GM21390 (cell line): Measurements from ENCODE around the gene BCL6B.
"Not testable (repeated sequence)": the region's sequence is repeated elsewhere in the genome, so short reads cannot be mapped to it uniquely, and the experiment has no call there.

Experiments
- ATAC-seq: cut with Tn5 transposase; IDR thresholded peaks from one replicate; pipeline ENCODE4 v1.9.1; 2021; ENCODE audit not compliant: unreplicated experiment

Gene BCL6B, protein sequence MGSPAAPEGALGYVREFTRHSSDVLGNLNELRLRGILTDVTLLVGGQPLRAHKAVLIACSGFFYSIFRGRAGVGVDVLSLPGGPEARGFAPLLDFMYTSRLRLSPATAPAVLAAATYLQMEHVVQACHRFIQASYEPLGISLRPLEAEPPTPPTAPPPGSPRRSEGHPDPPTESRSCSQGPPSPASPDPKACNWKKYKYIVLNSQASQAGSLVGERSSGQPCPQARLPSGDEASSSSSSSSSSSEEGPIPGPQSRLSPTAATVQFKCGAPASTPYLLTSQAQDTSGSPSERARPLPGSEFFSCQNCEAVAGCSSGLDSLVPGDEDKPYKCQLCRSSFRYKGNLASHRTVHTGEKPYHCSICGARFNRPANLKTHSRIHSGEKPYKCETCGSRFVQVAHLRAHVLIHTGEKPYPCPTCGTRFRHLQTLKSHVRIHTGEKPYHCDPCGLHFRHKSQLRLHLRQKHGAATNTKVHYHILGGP

DNA sequence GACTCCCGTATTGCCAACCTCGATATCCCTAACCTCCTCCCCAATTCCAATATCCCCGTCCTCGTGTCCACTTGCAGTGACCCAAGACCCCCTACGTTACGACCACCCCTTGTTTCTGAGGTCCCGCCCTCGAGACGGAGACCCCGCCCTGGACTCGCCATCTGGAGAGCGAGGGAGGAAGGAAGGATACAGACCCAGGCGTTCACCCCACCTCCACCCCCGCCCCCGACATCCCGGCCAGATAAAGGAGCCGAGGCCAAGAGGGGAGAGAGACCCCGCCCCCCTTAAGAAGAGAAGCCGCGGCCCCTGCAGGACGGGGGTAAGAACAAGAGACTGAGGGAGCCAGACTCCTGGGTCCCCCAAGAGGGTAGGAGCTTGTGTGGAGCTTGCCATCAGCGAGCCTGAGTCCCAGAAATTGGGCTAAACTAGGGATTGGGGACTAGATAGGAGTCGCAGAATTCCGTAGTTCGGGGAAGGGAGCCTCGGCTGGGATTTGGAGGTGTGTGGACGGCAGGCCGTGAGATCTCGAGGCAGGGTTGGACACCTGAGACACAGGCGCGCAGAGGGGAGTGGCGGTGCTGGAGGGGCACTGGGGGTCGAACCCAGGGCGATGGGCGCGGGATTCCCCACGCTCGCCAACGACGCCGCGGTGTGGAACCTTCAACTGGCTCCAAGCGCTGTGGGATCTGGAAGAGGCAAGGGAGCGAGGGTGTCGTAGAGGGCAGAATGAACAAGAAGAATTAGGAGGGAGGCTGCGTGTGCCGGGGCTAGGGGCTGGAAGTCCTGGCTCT, at the start of gene BCL6B:
BCL6B (plus strand) TSS at position 270 of the 791 bp plus-strand sequence. CDS start 622 bp downstream, outside the sequence.
- ATAC-seq: no peak

DNA sequence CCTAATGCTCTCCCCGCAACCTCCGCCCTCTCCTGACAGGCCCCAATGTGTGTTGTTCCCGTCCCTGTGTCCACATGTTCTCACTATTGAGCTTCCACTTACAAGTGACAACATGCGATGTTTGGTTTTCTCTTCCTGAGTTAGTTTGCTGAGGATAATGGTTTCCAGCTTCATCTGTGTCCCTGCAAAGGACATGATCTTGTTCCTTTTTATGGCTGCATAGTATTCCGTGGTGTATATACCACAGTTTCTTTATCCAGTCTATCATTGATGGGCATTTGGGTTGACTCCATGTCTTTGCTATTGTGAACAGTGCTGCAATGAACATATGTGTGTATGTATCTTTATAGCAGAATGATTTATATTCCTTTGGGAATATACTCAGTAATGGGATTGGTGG, 43.4 kb upstream of the BCL6B start:
- not testable (repeated sequence) for ATAC-seq

DNA sequence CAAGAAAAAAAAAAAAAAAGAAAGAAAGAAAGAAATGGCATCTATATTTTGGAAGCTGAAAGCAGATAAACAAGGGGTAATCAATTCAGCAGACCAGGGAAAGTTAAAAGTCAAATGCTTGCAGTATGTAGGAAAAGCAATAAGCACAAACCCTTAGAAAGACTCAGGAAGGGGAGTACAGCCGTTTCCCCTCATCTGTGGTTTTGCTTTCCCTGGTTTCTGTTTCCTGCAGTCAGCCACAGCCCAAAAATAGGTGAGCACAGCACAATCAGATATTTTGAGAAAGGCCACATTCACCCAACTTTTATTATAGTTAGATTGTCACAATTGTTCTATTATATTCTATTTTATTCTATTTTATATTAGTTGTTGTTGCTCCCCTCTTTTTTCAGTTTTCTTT, 41.4 kb upstream of the BCL6B start:
- no peak for ATAC-seq

DNA sequence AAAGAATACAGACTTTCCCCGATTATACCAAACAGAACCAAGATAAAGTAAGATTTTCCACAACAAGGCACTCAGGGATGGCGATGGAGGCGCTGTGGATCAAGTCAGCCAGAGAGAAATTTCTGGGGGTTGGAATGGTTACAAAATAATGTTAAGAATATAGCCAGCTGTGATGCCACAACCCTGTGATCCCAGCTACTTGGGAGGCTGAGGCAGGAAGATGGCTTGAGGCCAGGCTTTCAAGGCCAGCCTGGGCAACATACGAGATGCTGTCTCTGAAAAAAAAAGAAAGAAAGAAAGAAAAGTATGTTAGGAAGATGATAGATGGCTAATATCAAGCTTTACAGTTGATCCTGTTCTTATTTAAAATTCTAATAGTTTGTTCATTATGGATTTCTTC, 37.6 kb upstream of the BCL6B start:
- ATAC-seq: no peak

DNA sequence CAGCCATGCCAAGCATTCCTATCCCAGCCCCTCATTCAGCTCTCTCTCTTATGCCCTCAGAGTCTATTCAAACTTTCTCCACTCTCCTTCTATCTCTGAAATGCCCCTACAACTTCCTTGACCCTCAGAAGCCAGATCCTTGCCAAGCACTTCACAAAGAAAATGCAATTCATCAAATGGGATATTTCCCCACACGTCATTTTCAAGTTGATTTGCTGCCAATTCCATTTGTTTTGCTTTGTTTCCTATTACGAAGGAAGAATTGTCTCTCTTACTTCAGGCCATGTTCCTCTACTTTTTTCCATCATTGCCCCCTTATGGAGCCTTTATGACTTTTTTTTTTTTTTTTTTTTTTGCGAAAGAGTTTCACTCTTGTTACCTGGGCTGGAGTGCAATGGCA, 36.2 kb upstream of the BCL6B start:
- ATAC-seq: no peak

DNA sequence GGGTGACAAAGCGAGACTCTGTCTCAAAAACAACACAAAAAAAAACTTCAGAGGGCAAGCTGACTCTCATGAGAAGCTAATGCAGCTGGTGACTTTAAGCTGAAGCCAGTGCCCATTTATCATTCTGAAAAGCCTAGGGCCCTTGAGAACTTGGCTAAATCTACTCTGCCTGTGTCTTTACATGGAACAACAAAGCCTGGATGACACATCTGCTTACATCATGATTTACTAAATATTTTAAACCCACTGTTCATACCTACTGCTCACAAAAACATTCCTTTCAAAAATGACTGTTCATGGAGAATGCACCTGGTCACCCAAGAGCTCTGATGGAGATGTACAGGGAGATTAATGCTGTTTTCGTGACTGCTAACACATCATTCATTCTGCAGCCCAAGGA, 33.1 kb upstream of the BCL6B start:
- ATAC-seq: no peak

DNA sequence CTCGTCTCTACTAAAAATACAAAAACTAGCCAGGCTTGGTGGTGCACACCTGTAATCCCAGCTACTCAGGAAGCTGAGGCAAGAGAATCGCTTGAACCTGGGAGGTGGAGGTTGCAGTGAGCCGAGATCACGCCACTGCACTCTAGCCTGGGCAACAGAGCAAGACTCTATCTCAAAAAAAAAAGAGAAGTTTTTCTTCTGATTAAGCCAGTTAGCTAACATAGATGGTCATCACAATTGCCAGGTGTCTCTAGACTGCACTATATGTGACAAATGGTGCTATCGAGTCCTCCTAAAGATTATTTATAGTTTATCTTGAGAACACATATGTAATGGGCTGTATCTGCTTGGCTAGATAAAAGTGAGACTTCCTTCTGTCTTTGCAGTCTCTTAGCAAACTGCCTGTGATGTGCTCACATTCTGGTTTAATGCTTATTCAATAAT, 29.2 kb upstream of the BCL6B start:
- not testable (repeated sequence) for ATAC-seq

DNA sequence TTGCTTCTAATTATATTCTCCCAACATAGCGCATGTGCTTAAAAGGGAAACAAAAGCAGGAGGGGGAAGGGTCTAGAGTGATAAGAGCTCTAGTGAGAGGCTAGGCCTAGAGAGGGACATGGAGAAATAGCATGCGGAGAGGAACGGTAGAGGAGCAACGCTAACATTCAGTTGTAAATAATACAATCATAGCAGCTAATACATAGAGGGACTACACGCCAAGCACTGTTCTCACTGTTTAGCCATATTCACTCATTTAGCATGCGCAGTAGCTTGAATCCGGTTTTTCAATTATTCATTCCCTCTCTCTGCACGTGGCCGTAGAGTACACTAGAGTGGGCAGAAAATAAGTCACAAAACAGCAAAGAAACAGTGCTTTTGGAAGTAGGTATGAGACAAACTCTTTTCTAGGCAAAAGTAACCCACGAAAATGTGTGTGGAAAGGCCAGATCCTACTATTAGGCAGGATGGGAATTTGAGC, 28.7 kb upstream of the BCL6B start:
- no peak for ATAC-seq

DNA sequence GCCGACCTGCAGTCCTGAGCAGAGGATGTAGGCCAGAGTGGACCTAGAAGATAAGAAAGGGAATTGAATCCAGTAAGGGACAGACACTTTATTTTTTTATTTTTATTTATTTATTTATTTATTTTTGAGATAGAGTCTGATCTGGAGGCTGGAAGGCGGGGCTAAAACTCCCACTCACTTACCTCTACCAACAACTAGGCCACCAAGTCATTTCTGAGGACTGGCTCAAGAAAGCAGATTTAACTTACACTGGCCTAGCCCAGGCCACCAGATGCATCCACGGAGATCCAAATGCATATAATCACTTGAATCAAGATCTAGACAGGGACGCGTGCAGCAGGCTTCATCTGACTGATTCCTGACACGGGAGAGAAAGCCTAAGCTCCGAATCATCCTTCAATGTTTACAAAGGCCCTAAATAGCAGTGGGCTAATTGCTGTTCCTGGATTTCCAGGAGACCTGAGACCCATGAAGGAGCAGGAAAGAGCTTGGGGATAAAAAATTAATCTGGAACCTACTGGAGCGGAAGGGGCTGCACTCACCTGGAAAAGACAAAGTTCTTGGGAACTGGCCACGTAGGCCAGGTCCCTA, 28.1 kb upstream of the BCL6B start:
- no peak for ATAC-seq

DNA sequence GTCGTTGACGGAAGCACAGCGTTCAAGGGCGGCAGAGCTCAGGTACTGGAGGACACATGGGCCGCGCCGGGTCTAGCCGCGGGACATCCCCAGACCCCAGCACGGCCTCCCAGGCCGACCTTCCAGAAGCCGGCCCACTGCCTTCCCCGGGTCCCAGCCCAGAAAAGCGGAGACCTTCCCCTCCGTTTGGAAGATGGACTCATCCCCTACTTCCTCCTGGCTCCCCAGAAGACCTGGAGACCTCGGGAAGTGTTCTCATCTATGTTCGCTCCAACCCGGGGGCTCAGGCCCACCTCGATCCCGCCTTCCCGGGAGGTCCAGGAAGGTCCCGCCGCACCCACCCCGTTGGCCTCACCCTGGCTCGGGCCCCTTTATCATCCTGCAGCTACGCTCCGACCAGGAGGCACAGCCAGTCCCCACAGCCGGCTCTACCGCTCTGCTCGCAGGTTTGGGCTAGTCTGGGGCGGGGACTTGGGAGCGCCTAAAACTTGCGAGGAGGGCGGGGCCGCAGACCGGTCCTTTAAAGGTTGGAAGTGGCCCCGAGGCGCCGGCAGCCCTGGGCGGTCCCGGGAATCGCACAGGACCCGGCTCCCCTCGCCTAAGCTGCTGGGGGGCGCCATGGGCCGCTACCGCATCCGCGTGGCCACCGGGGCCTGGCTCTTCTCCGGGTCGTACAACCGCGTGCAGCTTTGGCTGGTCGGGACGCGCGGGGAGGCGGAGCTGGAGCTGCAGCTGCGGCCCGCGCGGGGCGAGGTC, 27.2 kb upstream of the BCL6B start, which contains the start of gene ALOX12:
ALOX12 (plus strand) TSS at position 550 of the 756 bp plus-strand sequence; CDS start at position 619, 69 bp downstream.
- no peak for ATAC-seq

DNA sequence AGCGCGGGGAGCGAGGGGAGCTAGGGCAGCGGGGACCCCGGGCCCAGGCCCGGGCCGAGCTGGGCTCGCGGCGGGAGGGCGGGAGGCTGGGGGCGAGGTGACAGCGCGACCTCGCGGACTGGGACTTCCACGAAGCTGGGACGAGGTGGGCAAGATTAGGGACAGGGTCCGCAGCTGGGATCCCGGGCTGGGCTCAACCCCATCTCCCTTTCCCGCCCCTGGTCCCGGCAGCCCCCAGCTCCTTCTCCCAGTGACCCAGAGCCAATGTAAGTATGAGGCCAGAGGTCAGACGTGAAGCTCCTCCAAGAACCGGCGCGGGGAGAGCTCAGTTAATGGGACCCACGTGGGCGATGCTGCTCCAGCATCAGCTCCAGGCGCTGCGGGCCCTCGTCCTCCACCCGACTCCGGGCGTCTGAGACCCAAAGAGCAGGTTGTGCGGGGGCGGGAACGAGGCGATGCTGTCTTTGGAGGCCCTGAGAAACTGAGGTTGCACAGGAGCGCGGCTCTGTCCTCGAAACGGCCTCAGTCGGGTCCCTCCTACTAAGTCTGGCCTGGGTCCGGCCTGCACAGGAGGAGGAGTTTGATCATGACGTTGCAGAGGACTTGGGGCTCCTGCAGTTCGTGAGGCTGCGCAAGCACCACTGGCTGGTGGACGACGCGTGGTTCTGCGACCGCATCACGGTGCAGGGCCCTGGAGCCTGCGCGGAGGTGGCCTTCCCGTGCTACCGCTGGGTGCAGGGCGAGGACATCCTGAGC, 26.4 kb upstream of the BCL6B start:
- no peak for ATAC-seq

DNA sequence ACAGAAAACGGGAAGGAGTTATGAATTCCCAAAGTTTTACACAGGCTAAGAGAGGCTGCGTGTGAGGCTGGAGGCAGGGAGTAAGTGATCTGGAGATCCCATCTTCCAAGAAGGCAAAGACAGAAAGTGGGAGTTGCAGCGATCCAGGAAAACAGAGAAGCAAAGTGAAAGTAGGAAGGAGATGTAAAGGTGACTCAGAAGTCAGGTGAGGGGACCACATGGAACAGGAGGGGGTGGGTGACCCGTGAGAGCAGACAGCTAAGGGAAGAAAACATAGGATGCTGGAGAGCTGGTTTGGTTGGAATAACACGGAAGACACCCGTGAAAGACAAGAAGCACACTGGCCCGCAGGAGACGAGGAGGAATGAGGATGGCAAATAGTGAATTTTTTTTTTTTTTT, 25.7 kb upstream of the BCL6B start:
- no peak for ATAC-seq

DNA sequence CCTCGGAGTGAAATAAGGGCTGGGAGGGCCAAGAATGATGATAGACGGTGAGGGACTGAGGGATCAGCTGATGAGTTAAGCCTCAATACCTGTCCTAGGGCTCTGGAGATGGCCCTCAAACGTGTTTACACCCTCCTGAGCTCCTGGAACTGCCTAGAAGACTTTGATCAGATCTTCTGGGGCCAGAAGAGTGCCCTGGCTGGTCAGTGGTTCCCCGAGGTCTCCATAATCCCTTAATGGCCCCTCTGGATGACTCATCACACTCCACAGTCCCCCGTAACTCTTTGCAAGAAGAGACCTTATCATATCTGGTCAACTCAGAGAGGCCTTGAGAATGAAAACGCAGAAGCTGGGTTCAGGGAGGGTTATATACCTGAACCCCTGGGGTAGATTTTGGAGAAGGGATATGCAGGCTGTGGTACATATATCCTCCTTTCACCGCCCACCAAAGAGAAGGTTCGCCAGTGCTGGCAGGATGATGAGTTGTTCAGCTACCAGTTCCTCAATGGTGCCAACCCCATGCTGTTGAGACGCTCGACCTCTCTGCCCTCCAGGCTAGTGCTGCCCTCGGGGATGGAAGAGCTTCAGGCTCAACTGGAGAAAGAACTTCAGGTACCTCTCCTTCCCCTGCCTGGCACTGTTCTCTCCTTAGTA, 23.9 kb upstream of the BCL6B start:
- no peak for ATAC-seq

DNA sequence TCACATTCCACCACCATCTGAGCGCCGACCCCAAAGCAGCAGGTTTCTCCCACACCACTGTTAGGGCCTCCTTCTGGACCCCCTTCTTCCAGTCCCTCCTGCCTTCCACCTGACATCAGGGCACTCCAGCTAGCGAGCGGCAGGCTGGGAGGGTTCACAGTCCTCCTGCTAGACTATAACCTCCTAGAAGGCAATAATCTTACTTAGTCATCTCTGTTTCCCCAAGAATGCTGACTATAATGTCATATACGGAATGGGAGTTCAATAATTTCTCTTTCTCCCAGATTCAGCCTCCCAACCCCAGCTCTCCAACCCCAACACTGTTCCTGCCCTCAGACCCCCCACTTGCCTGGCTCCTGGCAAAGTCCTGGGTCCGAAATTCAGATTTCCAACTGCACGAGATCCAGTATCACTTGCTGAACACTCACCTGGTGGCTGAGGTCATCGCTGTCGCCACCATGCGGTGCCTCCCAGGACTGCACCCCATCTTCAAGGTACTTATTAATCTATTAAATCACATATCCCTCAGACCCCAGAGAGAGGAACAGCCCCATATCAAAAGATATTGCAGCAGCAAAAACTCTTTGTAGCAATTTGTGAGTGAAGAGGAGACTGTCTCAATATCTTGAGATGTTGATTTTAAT, 21.4 kb upstream of the BCL6B start:
- no peak for ATAC-seq

DNA sequence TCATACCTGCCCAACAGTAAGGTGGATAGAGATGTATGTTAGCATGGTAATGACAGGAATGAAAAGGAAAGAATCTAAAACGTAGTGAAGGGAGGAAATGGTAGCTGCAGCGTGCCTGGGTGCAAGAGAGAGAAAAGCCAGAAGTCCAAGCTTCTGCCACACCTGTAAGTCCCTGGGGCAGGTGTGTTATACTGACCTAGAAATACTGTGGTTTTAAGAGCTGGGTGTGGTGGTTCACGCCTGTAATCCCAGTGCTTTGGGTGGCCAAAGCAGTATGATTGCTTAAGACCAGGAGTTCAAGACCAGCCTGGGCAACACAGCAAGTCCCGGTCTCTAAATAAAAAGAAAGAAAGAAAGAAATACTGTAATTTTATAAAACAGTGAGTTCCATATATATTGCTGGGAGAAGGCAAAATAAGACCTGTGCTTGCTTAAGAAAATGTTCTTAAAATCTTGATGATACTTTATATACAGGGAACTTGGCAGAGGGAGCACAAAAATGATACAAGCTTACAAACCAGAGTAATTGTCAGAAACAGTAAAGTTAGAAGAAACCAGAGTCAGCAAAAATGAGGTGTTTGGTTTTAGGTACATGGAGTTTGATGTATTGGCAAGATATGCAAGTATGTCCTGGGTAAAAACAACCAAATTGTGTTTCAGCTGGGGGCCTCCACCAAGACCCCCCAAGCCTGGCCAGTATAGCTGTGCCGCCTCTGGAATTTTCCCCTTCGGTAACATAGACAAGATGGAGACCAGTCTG, 20.4 kb upstream of the BCL6B start:
- ATAC-seq: no peak

DNA sequence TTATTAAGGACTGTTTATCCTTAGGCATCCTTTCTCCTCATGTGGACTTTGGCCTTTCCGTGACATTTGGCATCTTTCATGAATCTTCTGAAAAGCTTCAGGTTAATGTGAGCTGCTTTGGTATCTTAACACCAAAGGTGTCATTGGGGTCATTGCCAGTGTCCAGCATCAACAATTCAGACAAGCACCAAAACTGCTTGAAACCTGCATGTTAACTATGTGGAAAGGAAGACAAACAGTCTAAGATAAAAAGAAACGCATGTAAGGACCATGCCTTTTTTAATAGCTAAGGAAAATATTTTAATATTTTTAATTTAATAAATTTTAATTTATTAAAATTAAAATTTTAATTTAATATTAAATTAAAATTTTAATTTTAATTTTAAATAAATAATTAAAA, 19.1 kb upstream of the BCL6B start:
- no peak for ATAC-seq

DNA sequence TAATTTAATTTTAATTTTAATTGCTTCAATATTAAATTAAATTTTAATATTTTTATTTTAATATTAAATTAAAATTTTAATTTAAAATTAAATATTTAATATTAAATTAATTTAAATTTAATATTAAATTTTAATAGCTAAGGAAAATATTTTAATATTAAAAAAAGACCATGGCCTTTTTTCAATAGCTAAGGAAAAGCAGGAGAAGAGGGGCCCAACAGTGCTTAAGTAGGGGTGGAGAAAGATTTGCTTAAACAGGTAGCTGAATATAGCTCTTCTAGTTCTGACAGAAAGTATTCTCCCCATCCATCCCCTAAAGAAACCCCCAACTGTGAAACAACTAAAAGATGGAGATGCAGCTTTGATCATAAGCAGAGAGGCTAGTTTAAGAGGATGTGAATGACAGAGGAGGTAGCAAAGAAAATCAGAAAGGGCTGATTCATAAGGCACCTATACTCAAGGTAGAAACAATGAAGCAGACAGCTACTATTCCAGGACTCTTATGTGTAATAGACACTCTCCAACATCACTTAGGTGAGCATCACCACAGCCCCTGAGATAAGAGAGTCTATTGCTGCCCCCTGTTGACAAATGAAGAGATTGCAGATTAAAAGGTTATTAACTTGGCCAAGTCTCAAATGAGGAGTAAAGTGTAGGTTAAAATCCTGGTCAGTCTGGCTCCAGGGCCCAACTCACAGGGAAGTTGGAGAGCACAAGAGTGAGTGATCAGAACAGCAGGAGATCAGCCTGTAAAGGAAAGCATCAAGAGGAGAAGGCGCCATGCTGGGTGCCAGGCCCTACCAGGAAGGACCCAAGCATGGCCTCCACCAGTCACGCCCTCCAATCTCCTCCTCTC, 18.2 kb upstream of the BCL6B start:
- ATAC-seq: no peak
